GM19238 (cell line): ENCODE results near the gene ALDH3B1.

Source experiments
- DNase-seq: peaks from one replicate; pipeline ENCODE4 v3.0.0; 2011; ENCODE audit warnings: low spot score; ENCODE audit not compliant: insufficient read length

The ALDH3B1 gene

GRCh38 chr11:68013611-68014156, 3.6 kb downstream of the ALDH3B1 start:
- DNase-seq = no peak

- DNase-seq = no peak
Measured at GRCh38 chr11:68014157-68014946, 4.2 kb downstream of the ALDH3B1 start.

- no peak for DNase-seq
Measured at GRCh38 chr11:68014947-68015447, 4.9 kb downstream of the ALDH3B1 start.

GRCh38 chr11:68015467-68015866, 5.3 kb downstream of the ALDH3B1 start:
- no peak for DNase-seq

GRCh38 chr11:68016161-68016903, 6.2 kb downstream of the ALDH3B1 start:
- DNase-seq = no peak

- DNase-seq = no peak
Measured at GRCh38 chr11:68016904-68017817, 7.0 kb downstream of the ALDH3B1 start.

GRCh38 chr11:68017980-68018729, 8.0 kb downstream of the ALDH3B1 start:
- DNase-seq = no peak

- DNase-seq = no peak
Measured at GRCh38 chr11:68018730-68019190, 8.6 kb downstream of the ALDH3B1 start.

- DNase-seq = no peak
Measured at GRCh38 chr11:68019486-68019885, 9.4 kb downstream of the ALDH3B1 start.

- no peak for DNase-seq
Measured at GRCh38 chr11:68020575-68020974, 10.4 kb downstream of the ALDH3B1 start.

- DNase-seq = no peak
Measured at GRCh38 chr11:68021167-68021787, 11.2 kb downstream of the ALDH3B1 start.

- no peak for DNase-seq
Measured at GRCh38 chr11:68022531-68022930, 12.4 kb downstream of the ALDH3B1 start.

- no peak for DNase-seq
Measured at GRCh38 chr11:68024508-68024907, 14.4 kb downstream of the ALDH3B1 start.

GRCh38 chr11:68025047-68025446, 14.9 kb downstream of the ALDH3B1 start:
- DNase-seq = no peak

- DNase-seq = no peak
Measured at GRCh38 chr11:68026391-68027105, 16.4 kb downstream of the ALDH3B1 start.

GRCh38 chr11:68027667-68028066, 17.5 kb downstream of the ALDH3B1 start:
- no peak for DNase-seq

GRCh38 chr11:68028802-68029545, 18.8 kb downstream of the ALDH3B1 start:
- no peak for DNase-seq

- DNase-seq = peak; percentile 100
Measured at GRCh38 chr11:68030318-68031143, 20.4 kb downstream of the ALDH3B1 start, which contains the start of gene NDUFS8. Gene NDUFS8 (plus strand): TSS chr11:68030681. CDS start chr11:68032152, 1,471 bp downstream.
